Measurements from ENCODE around the gene CRB3.
A peak's percentile ranks its signal among the peaks of the same experiment; 100 is the strongest.
"Not testable (repeated sequence)": the region's sequence is repeated elsewhere in the genome, so short reads cannot be mapped to it uniquely, and the experiment has no call there.

Gene CRB3

GRCh38 chr19:6421075-6422014 is 42.7 kb upstream of the CRB3 start:
- no peak for TF ChIP-seq CTCF (IDR thresholded peaks at IDR 0.05; ENCODE audit: extremely low read depth, missing control alignments)
- peak; percentile 7 for DNase-seq (ENCODE audit: low spot score)

GRCh38 chr19:6423499-6424194 is 40.4 kb upstream of the CRB3 start:
- no peak for TF ChIP-seq CTCF (IDR thresholded peaks at IDR 0.05; ENCODE audit: extremely low read depth, missing control alignments)

GRCh38 chr19:6424195-6424938 is 39.7 kb upstream of the CRB3 start, which contains the start of gene KHSRP:
Gene KHSRP (minus strand): TSS chr19:6424811. CDS start chr19:6424701, 110 bp downstream.
- TF ChIP-seq CTCF (IDR thresholded peaks at IDR 0.05; ENCODE audit: extremely low read depth, missing control alignments): no peak
- peak; percentile 100 for DNase-seq (ENCODE audit: low spot score)

More at GRCh38 chr19:6423499-6424194, 40.4 kb upstream of the CRB3 start:
- peak; percentile 75 for DNase-seq (ENCODE audit: low spot score)

- DNase-seq (ENCODE audit: low spot score): peak; percentile 97
- TF ChIP-seq CTCF (IDR thresholded peaks at IDR 0.05; ENCODE audit: extremely low read depth, missing control alignments): no peak
These were observed 38.9 kb upstream of the CRB3 start for GRCh38 chr19:6424939-6425731.

- DNase-seq (ENCODE audit: low spot score): peak; percentile 10
- TF ChIP-seq CTCF (IDR thresholded peaks at IDR 0.05; ENCODE audit: extremely low read depth, missing control alignments): no peak
These were observed 38.1 kb upstream of the CRB3 start for GRCh38 chr19:6425732-6426620.

GRCh38 chr19:6427131-6427530 is 36.9 kb upstream of the CRB3 start:
- no peak for DNase-seq (ENCODE audit: low spot score)
- no peak for TF ChIP-seq CTCF (IDR thresholded peaks at IDR 0.05; ENCODE audit: extremely low read depth, missing control alignments)

- not testable (repeated sequence) for DNase-seq (ENCODE audit: low spot score)
These were observed 35.2 kb upstream of the CRB3 start for GRCh38 chr19:6428692-6429418.
